HG03108 (cell line): ENCODE measurements around the gene COX6A2.
"Not testable (repeated sequence)": the region's sequence is repeated elsewhere in the genome, so short reads cannot be mapped to it uniquely, and the experiment has no call there.

Experiments used
- ATAC-seq: cut with Tn5 transposase; IDR thresholded peaks from one replicate; pipeline ENCODE4 v1.9.1; 2021; ENCODE audit warnings: moderate library complexity; ENCODE audit not compliant: unreplicated experiment

COX6A2 gene

GRCh38 chr16:31439023-31439422 is 10.9 kb upstream of the COX6A2 start:
- ATAC-seq = not testable (repeated sequence)

DNA sequence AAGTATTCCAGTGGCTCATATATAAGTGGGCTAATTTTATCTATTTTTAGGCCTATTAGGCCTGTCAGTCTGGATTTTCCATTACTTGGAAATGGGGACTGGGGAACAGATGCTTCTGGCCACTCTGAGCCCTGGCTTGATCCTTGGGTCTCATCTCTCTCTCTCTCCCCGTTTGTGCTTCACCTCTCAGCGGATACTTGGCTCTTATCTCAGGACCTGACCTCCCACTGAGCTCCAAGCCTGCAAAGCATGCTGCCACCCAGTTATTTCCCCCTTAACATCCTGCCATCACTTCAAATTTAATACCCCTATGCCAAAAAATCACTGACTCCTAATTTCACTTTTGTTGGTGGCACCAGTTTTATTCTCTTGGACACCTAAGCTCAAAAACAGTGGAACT is 10.3 kb upstream of the COX6A2 start:
- ATAC-seq = no peak

DNA sequence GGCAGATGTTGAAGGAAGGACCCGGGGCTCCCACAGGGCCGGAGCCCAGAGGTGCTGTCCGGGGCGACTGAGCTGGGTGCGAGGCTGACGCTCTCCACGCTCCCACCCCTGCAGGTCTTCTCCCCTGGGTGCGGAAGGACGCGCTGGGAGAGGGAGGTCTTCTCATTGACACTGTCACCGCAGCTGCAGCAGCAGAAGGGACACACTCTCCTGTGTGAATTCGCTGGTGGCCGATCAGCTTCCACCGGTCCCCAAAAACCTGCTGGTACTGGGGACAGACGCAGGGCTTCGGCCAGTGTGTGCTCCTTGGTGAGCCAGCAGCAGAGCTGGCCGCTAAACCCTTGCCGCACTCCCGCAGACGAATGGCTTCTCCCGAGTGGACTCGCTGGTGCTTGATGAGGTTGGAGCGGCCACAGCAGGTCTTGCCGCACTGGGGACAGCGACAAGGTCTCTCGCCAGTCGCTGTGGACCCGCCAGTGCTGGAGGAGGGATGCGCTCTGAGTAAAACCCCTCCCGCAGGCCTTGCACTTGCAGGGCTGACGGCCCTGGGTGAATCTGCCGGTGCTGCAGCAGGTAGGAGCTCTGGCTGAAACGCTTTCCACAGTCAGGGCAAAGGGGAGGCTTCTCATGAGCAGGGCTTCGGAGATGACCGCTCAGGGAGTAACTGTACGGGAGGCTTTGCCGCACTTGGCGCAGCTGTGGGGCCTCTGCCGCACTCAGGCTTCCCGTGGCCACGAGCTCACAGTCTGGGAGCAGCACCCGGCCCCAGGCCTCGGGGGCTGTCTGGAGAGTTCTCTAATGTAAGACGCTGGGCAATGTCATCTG is 8.3 kb upstream of the COX6A2 start:
- no peak for ATAC-seq

GRCh38 chr16:31435341-31436220 is 7.4 kb upstream of the COX6A2 start:
- ATAC-seq = no peak

DNA sequence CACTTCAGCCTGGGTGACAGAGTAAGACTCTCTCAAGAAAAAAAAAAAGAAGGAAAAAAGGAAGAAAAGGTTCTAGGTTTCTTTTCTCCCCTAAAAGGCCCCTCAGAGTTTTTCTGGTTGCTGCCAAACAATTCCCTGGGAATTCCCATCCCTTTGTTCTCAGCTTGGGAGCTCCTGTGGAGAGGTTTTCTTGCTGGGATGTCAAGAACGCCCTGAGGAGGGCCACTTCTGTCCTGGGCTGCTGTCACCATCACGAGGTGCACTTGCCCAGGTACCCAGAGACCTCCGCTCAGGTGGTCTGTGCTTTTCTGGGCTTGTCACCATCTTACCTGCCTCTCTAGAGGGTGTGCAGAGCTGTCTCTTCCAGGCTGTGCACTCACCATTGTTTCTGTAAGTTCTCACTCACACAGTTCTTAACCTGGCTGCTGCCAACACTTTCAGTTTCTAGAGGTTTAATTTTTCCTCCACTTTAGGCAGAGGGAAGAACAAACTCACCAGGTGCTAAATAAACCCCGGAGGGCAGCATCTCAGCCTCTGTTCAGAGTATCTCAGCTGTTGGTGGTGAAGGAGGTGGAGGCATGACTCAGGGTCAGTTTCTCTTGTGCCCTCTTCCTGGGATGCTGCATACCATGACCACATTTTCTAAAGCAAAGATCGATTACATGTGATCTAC is 2.4 kb upstream of the COX6A2 start:
- ATAC-seq = no peak

DNA sequence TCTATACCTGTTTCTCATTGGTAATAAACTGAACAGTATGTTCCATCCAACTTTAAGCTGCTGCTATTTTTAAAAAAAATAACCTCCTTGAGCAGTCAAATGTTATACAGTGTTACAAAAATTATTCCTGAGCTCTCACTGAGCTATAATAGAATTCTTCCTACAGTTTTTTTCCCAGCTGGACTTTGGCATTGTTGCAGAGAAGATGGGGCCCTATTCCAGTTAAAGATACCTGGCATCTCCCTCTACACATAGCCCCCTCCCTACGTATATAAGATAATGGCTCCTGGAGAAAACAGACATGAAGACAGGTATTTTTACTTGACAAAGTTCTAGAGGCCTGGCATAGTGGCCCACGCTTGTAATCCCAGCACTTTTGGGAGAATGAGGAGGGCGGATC is 1.6 kb upstream of the COX6A2 start:
- ATAC-seq = no peak

DNA sequence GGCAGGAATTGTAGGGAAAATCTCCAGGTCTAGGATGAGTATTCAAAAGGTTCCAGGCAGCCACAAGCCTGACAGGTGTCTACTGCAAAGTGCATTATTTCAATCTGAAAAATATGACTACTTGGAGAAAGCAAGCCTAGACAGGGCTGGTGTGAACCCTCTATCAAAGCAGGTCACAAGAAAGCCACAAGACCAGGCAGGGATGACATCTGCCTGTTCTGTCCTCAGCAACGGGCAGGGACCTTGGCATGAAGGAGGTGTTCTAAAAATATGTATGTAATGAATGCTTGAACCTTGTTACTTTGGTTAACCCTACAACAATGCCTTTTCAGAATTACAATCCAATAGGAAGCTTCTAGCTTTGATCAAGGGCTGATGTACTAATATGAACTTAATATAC is 1.2 kb upstream of the COX6A2 start:
- no peak for ATAC-seq

- ATAC-seq = no peak
Observed at GRCh38 chr16:31428638-31429247, 583 bp upstream of the COX6A2 start.

DNA sequence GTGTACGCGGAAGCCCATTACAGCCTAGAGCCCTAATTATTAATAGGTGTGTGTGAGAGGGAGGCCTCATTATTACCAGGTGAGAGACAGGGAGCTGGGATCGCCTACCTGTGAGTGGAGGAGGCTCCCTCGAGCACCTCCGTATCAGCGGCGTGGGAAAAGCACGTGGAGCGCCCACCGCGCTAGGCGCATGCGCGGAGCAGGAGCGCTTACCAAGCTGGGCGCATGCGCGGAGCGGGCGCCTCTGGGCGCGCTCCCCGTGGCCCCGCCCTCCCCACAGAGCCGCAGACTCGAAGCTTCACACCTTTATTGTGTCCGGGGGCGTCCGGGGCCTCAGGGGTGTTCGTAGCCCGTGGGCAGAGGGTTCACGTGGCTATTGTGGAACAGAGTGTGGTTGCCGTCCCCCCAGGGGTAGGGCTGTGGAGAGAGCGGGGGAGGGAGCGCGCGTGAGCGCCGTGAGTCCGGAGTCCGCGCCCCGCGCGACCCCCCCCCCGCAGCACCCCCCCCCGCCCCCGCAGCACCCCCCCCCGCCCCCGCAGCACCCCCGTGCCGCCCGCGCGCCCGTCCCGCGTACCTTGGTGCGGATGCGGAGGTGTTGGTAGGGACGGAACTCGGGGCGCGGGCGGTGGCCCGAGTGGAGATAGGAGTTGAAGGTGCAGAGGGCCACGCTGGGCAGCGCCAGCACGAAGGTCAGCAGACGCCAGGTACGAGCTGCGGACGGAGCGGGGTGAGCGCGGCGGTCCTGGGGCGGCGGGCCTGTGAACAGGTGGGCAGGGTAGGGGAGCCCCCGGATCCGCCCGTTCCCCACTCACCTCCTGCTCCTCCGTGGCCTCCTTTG is 500 bp downstream of the COX6A2 start:
- ATAC-seq = no peak

DNA sequence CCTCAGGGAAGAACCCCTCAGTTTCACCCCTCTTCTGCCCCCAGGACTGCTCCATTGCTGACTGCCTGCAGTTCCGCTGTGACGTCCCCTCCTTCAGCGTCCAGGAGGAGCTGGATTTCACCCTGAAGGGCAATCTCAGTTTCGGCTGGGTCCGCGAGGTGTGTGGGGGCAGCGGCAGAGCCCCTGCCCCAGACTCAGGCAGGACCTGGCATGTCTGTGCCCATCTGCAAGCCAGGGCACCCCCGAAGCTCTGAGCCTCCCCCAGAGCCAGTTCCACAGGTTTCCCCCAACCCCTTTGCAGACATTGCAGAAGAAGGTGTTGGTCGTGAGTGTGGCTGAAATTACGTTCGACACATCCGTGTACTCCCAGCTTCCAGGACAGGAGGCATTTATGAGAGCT is 4.4 kb downstream of the COX6A2 start:
- ATAC-seq = no peak

DNA sequence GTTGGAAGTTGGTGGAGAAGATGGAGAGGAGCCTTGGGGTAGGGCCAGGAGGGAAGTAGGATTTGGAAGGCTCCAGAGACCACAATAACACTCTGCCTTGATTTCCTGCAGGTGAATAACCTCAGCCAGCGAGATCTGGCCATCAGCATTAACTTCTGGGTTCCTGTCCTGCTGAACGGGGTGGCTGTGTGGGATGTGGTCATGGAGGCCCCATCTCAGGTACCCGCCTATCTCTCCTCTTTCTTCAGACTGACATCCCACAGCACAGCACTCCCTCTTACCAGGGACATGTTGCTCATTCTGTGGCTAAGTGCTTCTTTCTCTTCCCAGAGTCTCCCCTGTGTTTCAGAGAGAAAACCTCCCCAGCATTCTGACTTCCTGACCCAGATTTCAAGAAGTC is 4.9 kb downstream of the COX6A2 start:
- no peak for ATAC-seq

- no peak for ATAC-seq
Observed at GRCh38 chr16:31421587-31421986, 6.6 kb downstream of the COX6A2 start.

DNA sequence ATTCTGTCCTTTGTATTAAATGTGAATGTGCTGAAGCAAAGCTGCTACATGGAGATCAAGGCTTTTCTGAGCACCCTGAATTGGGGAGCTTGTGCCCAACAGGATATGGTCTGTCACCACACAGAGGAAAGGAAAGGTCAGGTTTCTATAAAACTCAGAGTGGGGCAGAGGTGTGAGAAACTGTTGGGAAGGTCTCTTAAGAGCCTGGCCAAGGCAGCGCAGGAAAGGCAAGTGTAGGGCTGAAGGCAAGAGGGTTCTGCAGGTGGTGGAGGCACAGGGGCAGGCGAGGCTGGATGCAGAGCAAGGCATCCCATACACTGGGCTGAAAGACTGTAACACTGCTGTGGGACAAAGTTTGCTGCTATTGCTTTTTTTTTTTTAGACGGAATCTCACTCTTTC is 8.1 kb downstream of the COX6A2 start:
- no peak for ATAC-seq

DNA sequence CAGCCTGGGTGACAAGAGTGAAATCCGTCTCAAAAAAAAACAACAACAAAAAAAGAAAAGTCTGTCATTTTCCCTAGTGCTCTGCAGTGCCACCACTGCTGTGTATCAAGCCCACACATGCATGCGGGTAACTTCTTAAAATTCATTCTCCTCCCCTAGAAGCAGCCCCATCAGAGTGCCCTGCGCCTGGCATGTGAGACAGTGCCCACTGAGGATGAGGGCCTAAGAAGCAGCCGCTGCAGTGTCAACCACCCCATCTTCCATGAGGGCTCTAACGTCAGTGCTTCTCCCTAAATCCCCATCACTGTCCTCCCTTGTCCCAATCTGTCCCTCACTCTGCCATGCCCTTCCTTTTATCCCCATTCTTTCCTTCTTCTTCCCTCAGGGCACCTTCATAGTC is 10.2 kb downstream of the COX6A2 start:
- no peak for ATAC-seq

DNA sequence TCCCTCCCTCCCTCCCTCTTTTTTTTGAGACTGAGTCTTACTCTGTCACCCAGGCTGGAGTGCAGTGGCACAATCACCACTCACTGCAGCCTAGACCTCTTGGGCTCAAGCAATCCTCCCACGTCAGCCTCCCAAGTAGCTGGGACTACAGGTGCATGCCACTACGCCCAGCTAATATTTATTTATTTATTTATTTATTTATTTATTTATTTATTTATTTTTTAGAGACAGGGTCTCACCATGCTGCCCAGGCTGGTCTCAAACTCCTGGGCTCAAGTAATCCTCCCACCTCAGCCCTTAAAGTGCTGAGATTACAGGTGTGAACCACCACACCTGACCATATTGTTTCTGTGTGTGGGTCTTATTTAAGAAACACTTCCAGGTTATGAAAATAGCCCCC is 11.1 kb downstream of the COX6A2 start:
- ATAC-seq = not testable (repeated sequence)

DNA sequence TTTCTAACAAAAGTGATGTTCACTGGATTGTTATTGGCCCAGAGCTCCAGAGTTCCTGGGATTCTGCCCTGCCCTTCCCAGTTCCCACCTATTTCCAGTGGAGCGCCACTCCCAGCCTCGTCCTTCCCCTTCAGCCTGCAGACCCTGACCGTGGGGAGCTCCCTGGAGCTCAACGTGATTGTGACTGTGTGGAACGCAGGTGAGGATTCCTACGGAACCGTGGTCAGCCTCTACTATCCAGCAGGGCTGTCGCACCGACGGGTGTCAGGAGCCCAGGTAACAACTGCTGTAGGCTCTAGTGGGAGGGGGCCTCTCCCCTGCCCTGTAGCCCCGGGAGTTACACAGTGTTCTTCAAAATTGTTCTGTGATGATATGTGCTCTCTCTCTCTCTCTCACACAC is 11.8 kb downstream of the COX6A2 start:
- no peak for ATAC-seq

DNA sequence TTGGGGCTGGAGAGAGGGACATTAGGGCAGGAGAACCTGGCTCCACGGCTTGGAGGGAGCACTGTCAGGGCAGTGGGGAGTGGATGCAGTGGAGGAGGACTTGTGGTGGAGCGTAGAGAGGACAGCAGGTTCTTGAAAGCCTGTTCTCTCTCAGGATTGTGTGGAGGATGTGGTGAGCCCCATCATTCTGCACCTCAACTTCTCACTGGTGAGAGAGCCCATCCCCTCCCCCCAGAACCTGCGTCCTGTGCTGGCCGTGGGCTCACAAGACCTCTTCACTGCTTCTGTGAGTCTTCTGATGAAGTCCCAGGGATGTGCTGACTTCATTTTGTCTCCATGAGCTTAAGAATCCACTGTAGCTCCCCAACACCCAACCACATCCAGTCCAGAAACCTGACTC is 13.5 kb downstream of the COX6A2 start:
- no peak for ATAC-seq

- no peak for ATAC-seq
Observed at GRCh38 chr16:31413943-31414342, 14.2 kb downstream of the COX6A2 start.

DNA sequence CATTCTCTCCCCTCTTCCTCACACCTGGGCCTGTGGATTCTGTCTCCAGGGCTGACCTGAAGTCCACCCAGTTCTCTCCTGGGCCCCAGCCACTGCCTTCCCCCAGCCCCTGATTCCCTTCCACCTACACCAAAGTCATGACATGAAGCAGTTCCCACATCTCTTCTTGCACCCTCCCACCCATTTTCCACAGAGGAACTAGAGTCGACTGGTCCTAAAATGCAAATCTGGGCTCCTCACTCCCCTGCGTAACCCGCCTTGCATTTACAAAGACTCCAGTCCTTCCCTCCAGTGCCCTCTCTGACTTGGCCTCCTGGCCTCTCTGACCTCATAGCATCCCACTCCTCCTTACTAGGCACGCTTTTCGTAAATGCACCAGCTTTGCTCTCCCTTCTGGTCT is 14.8 kb downstream of the COX6A2 start:
- ATAC-seq = no peak

- no peak for ATAC-seq
Observed at GRCh38 chr16:31412750-31413149, 15.4 kb downstream of the COX6A2 start.
